Activated CD8-positive, alpha-beta memory T cell treated with anti-CD3 and anti-CD28 coated beads for 1 hour (primary cell): Measurements from ENCODE around the gene EPO.
A peak's percentile ranks its signal among the peaks of the same experiment; 100 is the strongest.

Source experiments
- DNase-seq, 2 donors: peaks; one replicate each; pipeline ENCODE4 v3.0.0-alpha.2; 2020; ENCODE audit warnings: low read depth in 1 of 2; ENCODE audit errors: extremely low read depth in 1 of 2

The EPO gene

DNA sequence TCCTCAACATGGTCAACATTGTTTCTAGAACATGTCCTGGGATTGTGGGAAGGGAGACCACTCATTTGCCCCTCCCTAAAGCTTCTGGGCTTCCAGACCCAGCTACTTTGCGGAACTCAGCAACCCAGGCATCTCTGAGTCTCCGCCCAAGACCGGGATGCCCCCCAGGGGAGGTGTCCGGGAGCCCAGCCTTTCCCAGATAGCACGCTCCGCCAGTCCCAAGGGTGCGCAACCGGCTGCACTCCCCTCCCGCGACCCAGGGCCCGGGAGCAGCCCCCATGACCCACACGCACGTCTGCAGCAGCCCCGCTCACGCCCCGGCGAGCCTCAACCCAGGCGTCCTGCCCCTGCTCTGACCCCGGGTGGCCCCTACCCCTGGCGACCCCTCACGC is at the start of gene EPO:
Gene EPO, plus strand, starts transcription at position 190 of the 392 bp plus-strand sequence. CDS start 513 bp downstream, outside the sequence.
- DNase-seq, result no peak

DNA sequence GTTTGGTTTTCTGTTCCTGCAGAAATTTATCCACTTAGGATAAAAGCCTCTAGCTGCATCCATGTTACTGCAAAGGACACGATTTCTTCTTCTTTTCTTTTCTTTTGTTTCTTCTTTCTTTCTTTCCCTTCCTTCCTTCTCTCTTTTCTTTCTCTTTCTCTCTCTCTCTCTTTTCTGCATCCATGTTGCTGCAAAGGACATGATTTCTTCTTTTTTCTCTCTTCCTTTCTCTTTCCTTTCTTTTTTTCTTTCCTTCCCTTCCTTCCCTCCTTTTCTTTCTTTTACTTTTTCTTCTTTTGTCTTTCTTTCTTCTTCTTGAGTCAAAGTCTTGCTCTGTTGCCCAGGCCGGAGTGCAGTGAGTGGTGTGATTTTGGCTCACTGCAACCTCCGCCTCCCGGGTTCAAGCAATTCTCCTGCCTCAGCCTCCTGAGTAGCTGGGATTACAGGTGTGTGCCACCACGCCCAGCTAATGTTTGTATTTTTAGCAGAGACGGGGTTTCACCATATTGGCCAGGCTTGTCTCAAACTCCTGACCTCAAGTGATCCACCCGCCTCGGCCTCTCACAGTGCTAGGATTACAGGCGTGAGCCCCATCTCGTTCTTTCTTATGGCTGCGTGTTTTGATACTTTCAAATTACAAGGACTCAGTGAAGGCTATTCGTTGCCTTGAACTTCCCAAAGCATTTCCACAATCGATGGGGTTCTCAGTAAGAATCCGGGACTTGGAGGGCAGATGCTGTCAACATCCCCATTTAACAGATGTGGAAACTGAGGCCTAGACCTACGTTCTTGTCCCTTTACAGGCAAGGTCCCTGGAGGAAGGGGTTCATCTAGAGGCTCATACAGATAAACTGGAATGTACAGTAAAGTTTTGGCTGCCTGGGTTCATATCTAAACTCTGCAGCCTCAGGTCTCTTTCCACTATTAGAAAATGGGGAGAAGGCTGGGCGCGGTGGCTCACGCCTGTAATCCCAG is 48.6 kb upstream of the EPO start:
- DNase-seq, result no peak

GRCh38 chr7:100673302-100673941 is 46.8 kb upstream of the EPO start, which contains the start of gene GNB2:
Gene GNB2 (plus strand): TSS chr7:100673740. CDS start chr7:100676266, 2,526 bp downstream.
- peak; percentile 93 to 96 for DNase-seq

GRCh38 chr7:100673942-100674410 is 46.3 kb upstream of the EPO start:
- peak in 1 of 2 donors; percentile 32 for DNase-seq

- no peak for DNase-seq
Measured at GRCh38 chr7:100674411-100675104, 45.7 kb upstream of the EPO start.

- DNase-seq, result no peak
Measured at GRCh38 chr7:100675105-100675451, 45.2 kb upstream of the EPO start.

DNA sequence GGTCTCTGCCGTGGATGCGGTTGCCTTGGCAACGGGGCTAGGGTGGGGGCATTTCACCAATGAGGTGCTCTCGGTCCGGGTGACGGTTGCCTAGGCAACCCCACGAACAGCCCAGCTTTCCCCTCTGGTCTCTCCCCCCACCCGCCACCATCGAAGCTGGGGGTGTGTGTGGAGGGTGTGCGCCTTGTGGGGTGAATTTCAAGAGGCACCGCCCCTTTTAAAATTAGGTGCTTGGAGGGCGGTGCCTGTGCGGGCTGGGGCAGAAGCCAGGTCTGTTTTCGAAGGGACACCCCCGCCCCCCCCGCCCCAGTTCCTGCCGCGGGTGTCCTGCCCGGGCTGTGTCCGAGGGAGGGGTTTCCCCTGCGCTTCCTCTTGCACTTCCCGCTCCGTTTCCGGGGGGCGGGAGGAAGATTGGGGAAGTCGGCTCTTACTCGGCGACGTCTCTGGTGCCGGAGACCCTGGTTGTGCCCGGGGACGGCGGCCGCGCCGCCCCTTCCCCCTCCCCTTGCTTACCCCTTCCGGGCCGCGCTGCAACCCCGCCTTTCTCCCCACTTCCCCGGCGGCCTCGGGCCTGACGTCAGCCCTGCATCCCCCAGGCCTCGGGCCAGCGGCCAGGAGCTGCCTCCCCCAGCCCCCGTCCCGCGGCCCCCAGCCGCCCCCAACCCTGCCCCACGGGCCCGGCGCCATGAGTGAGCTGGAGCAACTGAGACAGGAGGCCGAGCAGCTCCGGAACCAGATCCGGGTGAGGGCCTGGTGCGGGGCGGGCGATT is 44.5 kb upstream of the EPO start:
- peak; percentile 69 to 89 for DNase-seq

DNA sequence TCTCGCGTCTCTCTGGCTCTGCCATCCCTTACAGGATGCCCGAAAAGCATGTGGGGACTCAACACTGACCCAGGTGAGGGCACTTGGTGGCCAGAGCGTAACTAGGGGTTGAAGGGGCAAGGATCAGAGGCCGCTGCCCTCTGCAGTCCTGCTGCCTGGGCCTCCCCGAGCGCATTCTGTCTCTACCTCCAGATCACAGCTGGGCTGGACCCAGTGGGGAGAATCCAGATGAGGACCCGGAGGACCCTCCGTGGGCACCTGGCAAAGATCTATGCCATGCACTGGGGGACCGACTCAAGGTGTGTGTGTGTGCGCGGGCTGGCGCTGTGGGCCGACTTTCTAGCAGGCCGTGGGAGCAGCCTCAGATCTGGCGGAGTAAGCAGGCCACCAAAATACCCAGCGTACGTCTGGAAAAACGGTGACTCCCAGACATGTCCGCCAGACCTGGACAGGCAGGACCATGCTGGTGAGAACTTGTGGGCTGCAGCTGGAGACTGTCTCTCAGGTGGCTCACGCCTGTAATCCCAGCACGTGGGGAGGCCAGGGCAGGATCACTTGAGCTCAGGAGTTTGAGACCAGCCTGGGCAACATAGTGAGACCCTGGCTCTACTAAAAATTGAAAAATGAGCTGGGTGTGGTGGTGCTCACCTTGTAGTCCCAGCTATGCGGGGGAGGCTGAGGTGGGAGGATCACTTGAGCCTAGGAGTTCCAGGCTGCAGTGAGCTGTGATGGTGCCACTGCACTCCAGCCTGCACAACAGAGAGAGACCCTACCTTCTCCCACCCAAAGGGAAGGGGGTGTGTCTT is 43.6 kb upstream of the EPO start:
- no peak for DNase-seq

DNA sequence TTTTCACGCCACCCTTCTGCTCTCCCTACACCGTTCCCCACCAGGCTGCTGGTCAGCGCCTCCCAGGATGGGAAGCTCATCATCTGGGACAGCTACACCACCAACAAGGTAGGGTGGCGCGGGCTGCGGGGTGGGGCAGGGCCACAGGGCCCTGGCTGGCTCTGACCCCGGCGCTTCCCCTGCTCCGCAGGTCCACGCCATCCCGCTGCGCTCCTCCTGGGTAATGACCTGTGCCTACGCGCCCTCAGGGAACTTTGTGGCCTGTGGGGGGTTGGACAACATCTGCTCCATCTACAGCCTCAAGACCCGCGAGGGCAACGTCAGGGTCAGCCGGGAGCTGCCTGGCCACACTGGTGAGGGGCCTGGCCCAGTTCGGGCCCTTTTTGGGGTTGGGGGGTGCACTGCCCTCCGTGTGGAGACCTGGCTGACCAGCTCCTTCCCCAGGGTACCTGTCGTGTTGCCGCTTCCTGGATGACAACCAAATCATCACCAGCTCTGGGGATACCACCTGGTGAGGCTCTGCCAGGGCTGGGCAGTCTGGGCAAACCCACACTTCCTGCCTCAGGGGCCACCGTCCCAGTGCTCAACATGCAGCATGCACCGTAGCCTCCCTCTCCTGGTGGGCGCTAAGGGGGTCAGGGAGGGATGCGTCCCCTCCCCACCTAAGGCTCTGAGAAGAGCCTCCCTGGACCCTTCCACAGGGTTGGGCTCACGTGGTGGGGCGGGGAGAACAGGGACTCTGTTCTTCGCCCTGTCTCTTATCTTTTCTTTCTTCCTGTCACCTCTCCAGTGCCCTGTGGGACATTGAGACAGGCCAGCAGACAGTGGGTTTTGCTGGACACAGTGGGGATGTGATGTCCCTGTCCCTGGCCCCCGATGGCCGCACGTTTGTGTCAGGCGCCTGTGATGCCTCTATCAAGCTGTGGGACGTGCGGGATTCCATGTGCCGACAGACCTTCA is 42.7 kb upstream of the EPO start:
- DNase-seq, result no peak

DNA sequence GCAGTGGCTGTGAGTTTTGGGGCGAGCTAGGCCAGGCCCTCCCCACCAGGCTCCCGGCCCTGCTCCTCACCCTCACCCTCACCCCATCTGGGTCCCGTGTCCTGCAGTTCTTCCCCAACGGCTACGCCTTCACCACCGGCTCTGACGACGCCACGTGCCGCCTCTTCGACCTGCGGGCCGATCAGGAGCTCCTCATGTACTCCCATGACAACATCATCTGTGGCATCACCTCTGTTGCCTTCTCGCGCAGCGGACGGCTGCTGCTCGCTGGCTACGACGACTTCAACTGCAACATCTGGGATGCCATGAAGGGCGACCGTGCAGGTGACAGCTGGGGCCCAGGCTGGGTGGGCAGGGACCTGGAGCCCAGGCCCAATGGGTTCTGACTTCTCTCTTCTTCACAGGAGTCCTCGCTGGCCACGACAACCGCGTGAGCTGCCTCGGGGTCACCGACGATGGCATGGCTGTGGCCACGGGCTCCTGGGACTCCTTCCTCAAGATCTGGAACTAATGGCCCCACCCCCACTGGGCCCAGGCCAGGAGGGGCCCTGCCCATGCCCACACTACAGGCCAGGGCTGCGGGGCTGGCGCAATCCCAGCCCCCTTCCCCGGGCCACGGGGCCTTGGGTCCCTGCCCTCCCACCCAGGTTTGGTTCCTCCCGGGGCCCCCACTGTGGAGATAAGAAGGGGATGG is 41.8 kb upstream of the EPO start:
- no peak for DNase-seq

- no peak for DNase-seq
Measured at GRCh38 chr7:100679129-100679926, 40.9 kb upstream of the EPO start.

GRCh38 chr7:100679927-100680575 is 40.2 kb upstream of the EPO start:
- DNase-seq, result no peak

- no peak for DNase-seq
Measured at GRCh38 chr7:100680576-100681271, 39.5 kb upstream of the EPO start.

- no peak for DNase-seq
Measured at GRCh38 chr7:100681491-100682227, 38.6 kb upstream of the EPO start.

DNA sequence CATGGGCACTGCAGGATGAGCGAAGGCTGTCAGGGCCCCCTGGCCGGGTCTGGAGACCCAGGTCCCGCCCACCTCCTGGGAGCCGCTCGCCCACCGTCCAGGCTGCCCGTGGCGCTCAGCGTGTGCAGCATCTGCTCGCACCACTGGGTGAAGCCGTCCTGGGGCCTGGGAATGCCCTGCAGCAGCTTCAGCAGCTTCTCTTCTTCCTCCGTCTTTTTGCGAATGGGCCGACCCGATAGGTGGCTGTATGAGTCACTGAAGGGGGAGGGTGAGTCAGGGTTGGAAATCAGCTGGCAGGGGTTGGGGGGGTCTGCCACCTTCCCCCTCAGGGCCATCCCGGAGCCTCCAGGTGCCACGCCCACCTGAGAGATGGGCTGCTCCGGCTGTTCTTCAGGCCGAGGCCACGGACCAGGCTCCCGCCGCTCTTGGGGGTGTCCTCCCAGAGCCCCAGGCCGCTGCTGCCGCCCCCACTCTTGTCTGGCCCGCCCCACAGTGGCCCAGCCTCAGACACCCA is 38.0 kb upstream of the EPO start:
- DNase-seq, result no peak
